GM19324 (cell line): ENCODE measurements around the gene TMEM238.
"Not testable (repeated sequence)": the region's sequence is repeated elsewhere in the genome, so short reads cannot be mapped to it uniquely, and the experiment has no call there.

ENCODE experiments used
- ATAC-seq: cut with Tn5 transposase; IDR thresholded peaks from one replicate; pipeline ENCODE4 v1.9.1; 2021; ENCODE audit warnings: mild to moderate bottlenecking, moderate library complexity; ENCODE audit not compliant: unreplicated experiment, low FRiP score

Gene TMEM238

GRCh38 chr19:55384131-55384919 lies at the start of gene TMEM238:
Gene TMEM238, minus strand, starts transcription at chr19:55384292. Its CDS starts 33 bp downstream, at chr19:55384259.
- no peak for ATAC-seq

- no peak for ATAC-seq
These were observed 49.2 kb upstream of the TMEM238 start for GRCh38 chr19:55433292-55433691.

GRCh38 chr19:55432241-55432959 lies 48.3 kb upstream of the TMEM238 start:
- ATAC-seq: no peak

GRCh38 chr19:55431183-55431582 lies 47.1 kb upstream of the TMEM238 start:
- ATAC-seq: no peak

GRCh38 chr19:55426042-55426441 lies 42.0 kb upstream of the TMEM238 start:
- ATAC-seq: no peak

GRCh38 chr19:55424518-55424917 lies 40.4 kb upstream of the TMEM238 start:
- no peak for ATAC-seq

- ATAC-seq: no peak
These were observed 39.3 kb upstream of the TMEM238 start for GRCh38 chr19:55423225-55424005.

- ATAC-seq: not testable (repeated sequence)
These were observed 37.2 kb upstream of the TMEM238 start for GRCh38 chr19:55421281-55421680.

GRCh38 chr19:55419624-55420236 lies 35.6 kb upstream of the TMEM238 start:
- ATAC-seq: no peak

GRCh38 chr19:55419103-55419502 lies 35.0 kb upstream of the TMEM238 start:
- no peak for ATAC-seq

GRCh38 chr19:55418185-55418584 lies 34.1 kb upstream of the TMEM238 start:
- no peak for ATAC-seq

- no peak for ATAC-seq
These were observed 26.1 kb upstream of the TMEM238 start for GRCh38 chr19:55410168-55410567.

GRCh38 chr19:55409179-55409578 lies 25.1 kb upstream of the TMEM238 start:
- not testable (repeated sequence) for ATAC-seq

- no peak for ATAC-seq
These were observed 24.4 kb upstream of the TMEM238 start for GRCh38 chr19:55408533-55408872.

GRCh38 chr19:55407800-55408532 lies 23.9 kb upstream of the TMEM238 start:
- peak; percentile 87 for ATAC-seq

GRCh38 chr19:55407550-55407799 lies 23.4 kb upstream of the TMEM238 start, which contains the start of gene UBE2S:
Gene UBE2S, minus strand, starts transcription at chr19:55407788. Its CDS starts 199 bp downstream, at chr19:55407589.
- not testable (repeated sequence) for ATAC-seq

GRCh38 chr19:55406826-55407549 lies 22.9 kb upstream of the TMEM238 start:
- ATAC-seq: no peak

GRCh38 chr19:55406091-55406825 lies 22.2 kb upstream of the TMEM238 start:
- no peak for ATAC-seq

- no peak for ATAC-seq
These were observed 21.5 kb upstream of the TMEM238 start for GRCh38 chr19:55405638-55406037.
